ENCODE results near the gene TEX36. TPM values are rescaled to one million over a fixed set of nuclear protein-coding genes. Genes with fewer than 3 reads are reported as not detected.
"Not testable (repeated sequence)": the region's sequence is repeated elsewhere in the genome, so short reads cannot be mapped to it uniquely, and the experiment has no call there.

Gene TEX36
- polyA plus RNA-seq, 1 experiment = not detected

GRCh38 chr10:125698481-125698998 is 15.6 kb upstream of the TEX36 start:
- H3K4me3 ChIP-seq (ENCODE audit: low read depth, low read length) = no peak overlapping the region
- POLR2A ChIA-PET = no interaction called here
- no peaks in the 10 kb centered on the region for H3K27me3 ChIP-seq (ENCODE audit: control insufficient read depth, insufficient read depth, low read length)
- H3K9me3 ChIP-seq (ENCODE audit: control insufficient read depth, insufficient read depth, low read length) = no peaks in the 10 kb centered on the region
- TF ChIP-seq, protein P1, sequence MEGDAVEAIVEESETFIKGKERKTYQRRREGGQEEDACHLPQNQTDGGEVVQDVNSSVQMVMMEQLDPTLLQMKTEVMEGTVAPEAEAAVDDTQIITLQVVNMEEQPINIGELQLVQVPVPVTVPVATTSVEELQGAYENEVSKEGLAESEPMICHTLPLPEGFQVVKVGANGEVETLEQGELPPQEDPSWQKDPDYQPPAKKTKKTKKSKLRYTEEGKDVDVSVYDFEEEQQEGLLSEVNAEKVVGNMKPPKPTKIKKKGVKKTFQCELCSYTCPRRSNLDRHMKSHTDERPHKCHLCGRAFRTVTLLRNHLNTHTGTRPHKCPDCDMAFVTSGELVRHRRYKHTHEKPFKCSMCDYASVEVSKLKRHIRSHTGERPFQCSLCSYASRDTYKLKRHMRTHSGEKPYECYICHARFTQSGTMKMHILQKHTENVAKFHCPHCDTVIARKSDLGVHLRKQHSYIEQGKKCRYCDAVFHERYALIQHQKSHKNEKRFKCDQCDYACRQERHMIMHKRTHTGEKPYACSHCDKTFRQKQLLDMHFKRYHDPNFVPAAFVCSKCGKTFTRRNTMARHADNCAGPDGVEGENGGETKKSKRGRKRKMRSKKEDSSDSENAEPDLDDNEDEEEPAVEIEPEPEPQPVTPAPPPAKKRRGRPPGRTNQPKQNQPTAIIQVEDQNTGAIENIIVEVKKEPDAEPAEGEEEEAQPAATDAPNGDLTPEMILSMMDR (IDR thresholded peaks at IDR 0.05; ENCODE audit: low read depth, low read length) = no peak
- CTCF ChIA-PET = no interaction called here
- H3K27ac ChIP-seq (ENCODE audit: low read depth, low read length) = no peak overlapping the region
- no peak for DNase-seq (ENCODE audit: low read depth, low spot score)

- POLR2A ChIA-PET; CTCF ChIA-PET; DNase-seq (ENCODE audit: low read depth, low spot score); H3K27ac ChIP-seq (ENCODE audit: low read depth, low read length); H3K9me3 ChIP-seq (ENCODE audit: control insufficient read depth, insufficient read depth, low read length); H3K4me3 ChIP-seq (ENCODE audit: low read depth, low read length); H3K27me3 ChIP-seq (ENCODE audit: control insufficient read depth, insufficient read depth, low read length): not testable (repeated sequence)
Measured at GRCh38 chr10:125696884-125697283, 13.9 kb upstream of the TEX36 start.

GRCh38 chr10:125694883-125695282 is 11.9 kb upstream of the TEX36 start:
- no peak overlapping the region for H3K4me3 ChIP-seq (ENCODE audit: low read depth, low read length)
- peak overlapping the region; percentile 11 for H3K27ac ChIP-seq (ENCODE audit: low read depth, low read length)
- TF ChIP-seq, protein P1 (IDR thresholded peaks at IDR 0.05; ENCODE audit: low read depth, low read length) = no peak
- no peaks in the 10 kb centered on the region for H3K9me3 ChIP-seq (ENCODE audit: control insufficient read depth, insufficient read depth, low read length)
- POLR2A ChIA-PET = no interaction called here
- peak; percentile 38 for DNase-seq (ENCODE audit: low read depth, low spot score)
- CTCF ChIA-PET = interaction anchor here (1.3 kb wide), 1 partner anchor 647 kb away, joined by 3 read pairs; no protein-coding TSS in a partner anchor
- H3K27me3 ChIP-seq (ENCODE audit: control insufficient read depth, insufficient read depth, low read length) = peaks cover 3% of the 10 kb centered on the region

GRCh38 chr10:125693524-125693847 is 10.5 kb upstream of the TEX36 start:
- Histone ChIP-seq H3K27me3 (ENCODE audit: control insufficient read depth, insufficient read depth, low read length) (peaks cover 3% of the 10 kb centered on the region), H3K27ac (ENCODE audit: low read depth, low read length) (no peak overlapping the region), H3K9me3 (ENCODE audit: control insufficient read depth, insufficient read depth, low read length) (no peaks in the 10 kb centered on the region), H3K4me3 (ENCODE audit: low read depth, low read length) (no peak overlapping the region)
- DNase-seq (ENCODE audit: low read depth, low spot score) = no peak
- ChIA-PET POLR2A (no interaction called here), CTCF (interaction anchor here (0.6 to 1.3 kb wide), 2 partner anchors 645 to 1032 kb away, joined by 3 read pairs; no protein-coding TSS in a partner anchor)
- TF ChIP-seq, protein P1 (IDR thresholded peaks at IDR 0.05; ENCODE audit: low read depth, low read length) = no peak

DNA sequence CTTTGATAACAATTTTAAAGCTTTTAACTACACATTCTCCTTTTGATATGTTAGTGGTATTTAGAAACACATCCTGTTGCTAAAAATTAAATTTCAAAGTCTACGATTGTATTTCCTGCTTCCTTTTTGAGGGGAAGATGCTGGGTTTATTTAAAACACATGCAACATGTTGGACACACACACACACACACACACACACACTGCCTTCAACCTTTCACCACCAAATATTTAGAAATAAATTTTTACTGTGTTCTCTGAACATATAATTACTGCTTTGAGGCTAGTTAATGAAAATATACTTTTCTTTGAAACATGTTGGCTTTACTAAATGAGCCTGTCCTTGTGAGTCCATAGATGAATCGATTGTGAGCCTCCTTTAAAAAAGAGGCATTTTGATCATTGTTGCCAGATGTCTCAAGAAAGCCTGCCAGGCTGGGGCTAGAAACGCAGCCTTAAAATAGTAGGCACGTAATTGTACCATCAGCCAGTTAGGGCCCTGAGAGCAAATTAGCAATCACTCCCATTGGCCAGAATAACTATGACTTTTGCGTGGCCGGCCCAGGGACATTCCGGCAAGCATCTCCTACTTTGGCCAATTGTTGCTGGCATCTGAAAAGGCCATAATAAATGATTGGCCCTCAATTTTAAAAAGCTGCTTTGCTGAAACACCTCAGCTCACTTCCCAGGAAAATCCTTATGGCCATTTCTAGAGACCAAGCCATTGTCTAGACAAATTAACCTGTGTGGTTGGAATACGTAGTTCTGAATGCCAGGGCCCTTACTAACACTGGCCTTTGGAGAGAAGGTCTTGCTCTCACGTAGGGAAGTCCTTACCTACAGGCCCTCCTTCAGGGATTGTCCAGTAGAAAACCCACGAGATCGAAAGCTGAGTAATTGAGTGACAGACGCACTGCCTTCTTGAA is 9.9 kb upstream of the TEX36 start:
- no peak for DNase-seq (ENCODE audit: low read depth, low spot score)
- CTCF ChIA-PET = interaction anchor here (0.6 kb wide), 1 partner anchor 1032 kb away, joined by 3 read pairs; no protein-coding TSS in a partner anchor
- no peak overlapping the region for H3K4me3 ChIP-seq (ENCODE audit: low read depth, low read length)

More for the DNA sequence above, 9.9 kb upstream of the TEX36 start:
- Histone ChIP-seq H3K9me3 (ENCODE audit: control insufficient read depth, insufficient read depth, low read length) (no peaks in the 10 kb centered on the region), H3K27ac (ENCODE audit: low read depth, low read length) (no peak overlapping the region), H3K27me3 (ENCODE audit: control insufficient read depth, insufficient read depth, low read length) (peaks cover 3% of the 10 kb centered on the region)
- TF ChIP-seq, protein P1 (IDR thresholded peaks at IDR 0.05; ENCODE audit: low read depth, low read length) = no peak
- POLR2A ChIA-PET = interaction anchor here (0.7 kb wide), 1 partner anchor 487 kb away, joined by 3 read pairs; no protein-coding TSS in a partner anchor

All from AG04450 (cell line).